T47D (cell line): Measurements from ENCODE around the gene UROC1.

ENCODE experiments used
- DNase-seq, 2 experiments: peaks; one replicate each; pipeline versions ENCODE4 v3.0.0 to v3.0.0-alpha.2; 2011 to 2012; ENCODE audit warnings: low read depth in 1 of 2, low spot score in 1 of 2
- JUND ChIP-seq: IDR thresholded peaks from 2 replicates; pipeline ENCODE4 v1.6.1; 2012; ENCODE audit warnings: low read depth
- in situ Hi-C: cut with HindIII; loops from 2 replicates; pipeline ENCODE4 v1.10.0; 2016; ENCODE audit warnings: low sequenced_read_pairs, low pct_unique_long_range_greater_than_20kb

UROC1 gene

DNA sequence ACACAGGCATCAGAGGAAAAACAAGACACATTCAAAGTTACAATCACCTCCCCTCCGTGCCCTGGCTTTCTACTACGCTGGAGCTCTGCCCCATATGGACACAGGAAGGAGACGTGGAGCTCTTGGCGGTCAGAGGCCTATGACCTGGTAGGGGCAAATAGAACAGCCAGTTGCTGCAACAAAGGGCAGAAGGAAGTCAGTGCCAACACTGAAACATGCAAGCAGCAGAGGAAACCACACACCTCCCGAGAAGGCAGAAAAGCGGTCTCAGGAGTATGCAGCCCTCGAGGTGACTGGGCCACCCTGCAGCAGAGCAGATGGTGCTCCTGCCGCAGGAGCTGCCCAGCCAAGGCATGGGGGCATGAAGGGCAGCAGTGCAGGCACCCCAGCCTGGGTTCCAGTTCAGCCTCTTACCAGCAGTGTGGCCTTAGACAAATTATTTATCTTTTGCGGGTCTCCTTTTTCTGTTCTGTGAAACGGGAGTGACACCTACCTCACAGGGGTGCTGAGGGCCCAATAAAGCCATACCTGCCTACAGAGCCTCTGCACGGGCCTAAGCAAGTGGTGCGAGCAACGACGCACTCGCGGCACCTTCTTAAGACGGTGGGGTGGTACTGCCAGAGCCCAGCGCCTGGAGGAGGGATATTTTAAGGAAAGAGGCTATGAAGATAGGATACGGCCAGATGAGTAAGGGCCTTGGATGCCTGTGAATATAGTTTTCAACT is 50.5 kb downstream of the UROC1 start:
- in situ Hi-C loops = no loop called here
- no peak for DNase-seq
- TF ChIP-seq JUND = no peak

DNA sequence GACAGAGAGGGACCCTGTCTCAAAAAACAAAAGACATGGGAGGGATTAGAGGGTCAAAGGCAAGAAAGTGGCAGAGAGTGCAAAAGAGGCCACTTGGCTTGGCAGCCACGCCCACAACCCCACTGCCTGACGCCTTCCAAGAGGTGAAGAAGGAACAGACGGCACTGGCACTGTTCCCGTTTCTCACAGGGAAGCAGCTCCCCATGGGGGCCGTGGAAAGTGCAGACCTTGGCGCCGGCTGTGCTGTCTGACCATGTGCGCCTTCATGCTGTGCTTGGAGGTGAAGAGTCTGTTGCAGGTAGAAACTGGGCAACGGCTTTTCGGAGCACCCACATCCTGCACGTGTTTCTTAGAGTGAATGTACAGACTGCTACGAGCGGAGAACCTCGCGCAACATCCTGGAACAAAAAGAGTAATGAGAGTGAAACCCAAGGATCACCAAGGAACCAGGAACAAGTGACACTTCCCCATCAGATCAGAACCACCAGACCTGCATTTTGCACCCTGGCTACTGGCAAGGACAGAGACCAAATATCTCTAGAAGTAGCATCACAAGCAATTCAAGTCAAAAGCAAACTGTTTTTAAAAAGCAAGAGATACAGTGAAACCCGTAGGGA is 51.5 kb downstream of the UROC1 start:
- no peak for TF ChIP-seq JUND
- in situ Hi-C loops = no loop called here
- no peak for DNase-seq

DNA sequence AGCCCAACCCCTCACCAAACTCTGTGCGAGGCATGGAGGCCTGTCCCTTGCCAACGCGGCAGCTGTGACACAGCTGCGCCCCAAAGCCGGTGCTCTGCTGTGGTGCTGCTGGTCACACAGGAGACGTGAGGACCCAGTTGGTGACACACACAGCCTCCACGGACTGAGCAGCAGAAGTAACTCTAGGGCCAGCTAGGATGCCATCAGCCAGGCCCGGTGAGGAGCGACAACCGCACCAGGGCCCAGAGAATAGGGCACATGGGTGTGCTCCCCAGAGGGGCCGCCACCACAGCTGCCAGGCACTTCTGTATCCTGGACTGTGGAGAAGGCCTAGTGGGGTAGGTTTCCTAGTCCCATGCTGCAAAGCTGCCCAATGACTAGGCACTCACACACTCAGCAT is 52.6 kb downstream of the UROC1 start:
- in situ Hi-C loops = no loop called here
- DNase-seq = no peak
- TF ChIP-seq JUND = no peak

DNA sequence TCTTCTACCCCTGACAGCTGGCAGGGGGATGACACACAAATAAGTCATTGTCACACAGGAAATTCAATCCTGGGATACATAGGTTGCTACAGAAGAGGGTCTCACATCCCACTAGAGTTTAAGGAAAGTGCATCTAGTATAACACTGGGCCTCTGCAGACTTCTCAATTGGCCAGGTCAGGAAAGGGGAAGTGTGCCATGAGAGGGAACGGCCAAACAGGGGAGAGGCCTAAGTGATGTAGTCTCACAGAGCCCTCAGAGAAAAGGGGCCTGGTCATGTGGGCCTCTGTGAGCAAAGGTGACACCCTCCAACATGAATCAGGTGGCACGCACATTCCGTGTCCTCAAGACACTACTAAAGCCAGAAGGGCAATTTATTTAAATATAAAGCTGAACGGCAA is 53.1 kb downstream of the UROC1 start:
- DNase-seq = no peak
- no peak for TF ChIP-seq JUND
- in situ Hi-C loops = no loop called here

DNA sequence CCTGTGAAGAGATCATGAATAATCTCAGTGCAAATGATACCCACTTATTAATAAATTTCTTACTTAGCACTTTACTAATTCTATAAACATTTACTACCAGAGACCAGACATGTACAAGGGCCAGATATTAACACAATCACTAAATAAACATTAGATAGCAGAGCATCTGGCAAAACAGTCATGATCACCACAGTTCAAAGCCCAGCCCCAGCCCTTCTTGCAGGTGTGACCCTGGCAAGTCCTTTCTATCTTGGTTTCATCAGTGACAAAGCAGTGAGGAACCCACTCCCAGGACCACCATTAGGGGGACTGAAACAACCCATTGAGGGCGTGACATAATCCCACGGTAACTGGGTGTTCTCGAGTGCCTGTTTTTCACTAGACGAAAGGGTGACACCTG is 53.5 kb downstream of the UROC1 start:
- in situ Hi-C loops = no loop called here
- DNase-seq = no peak
- TF ChIP-seq JUND = no peak

DNA sequence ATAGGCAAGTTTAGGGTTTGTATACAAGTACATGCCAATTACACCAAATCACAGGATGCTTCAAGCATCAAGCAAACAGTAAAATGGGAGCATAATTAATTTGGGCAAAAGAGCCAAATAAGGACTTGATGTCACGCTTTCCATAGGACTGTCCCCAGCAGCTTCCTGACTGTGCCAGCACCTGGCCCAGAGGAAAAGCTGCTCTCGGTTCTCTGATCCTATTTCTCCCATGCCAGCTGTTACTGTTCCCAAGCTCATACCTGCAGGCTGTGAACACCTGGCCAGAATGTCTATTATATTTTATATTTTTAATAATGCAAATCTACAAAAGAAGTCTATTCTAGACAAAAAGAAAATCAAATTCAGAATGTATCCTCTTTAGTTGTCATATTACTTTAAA is 54.1 kb downstream of the UROC1 start:
- TF ChIP-seq JUND = no peak
- no peak for DNase-seq
- in situ Hi-C loops = no loop called here

DNA sequence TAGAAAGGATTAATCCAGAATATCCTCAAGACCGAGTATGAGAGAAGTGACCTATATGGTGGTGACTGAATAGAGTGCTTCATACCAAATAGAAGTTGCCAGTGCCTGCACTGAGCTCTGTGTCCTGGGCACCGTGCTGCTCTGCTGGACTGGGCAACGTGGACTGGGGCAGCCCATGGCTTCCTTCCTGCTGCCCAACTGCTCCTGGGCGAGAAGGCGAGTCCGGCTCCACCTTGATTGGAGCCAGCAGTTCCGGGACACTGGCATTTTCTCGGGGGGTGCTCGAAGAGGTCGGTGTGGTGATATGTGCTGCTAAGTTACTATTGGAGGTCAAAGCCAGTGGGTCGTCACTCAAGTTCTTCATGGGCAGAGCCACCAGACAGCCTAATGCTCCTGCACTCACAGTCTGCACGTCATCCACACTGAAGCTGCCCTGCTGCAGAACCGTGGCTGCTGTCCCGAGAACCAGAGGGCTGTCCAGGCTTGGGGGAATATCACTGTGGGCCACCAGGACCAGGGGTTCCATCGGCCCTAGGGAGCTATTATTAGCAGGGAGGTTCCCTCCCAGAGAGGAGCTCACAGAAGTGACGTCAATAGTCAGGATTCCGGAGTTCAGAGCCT is 56.0 kb downstream of the UROC1 start:
- in situ Hi-C loops = no loop called here
- DNase-seq = no peak
- TF ChIP-seq JUND = no peak

DNA sequence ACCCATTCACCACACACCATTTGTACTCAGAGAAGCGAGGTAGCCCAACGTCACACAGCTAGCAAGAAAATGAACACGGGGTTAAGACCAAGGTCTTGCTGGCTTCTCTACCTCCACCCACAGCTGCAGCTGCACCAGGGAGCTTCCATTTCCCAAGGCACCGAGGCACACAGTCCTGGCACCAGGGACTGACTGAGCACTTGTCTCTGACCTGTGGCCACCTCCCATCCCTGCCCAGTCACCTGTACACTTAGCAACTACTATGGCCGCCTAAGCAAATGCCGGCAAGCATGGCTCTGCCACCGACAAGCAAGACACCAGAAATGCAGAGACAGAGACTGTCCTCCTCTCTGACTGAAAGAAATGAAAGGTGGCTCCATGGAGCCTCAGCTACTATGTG is 57.2 kb downstream of the UROC1 start:
- in situ Hi-C loops = no loop called here
- DNase-seq = no peak
- no peak for TF ChIP-seq JUND

DNA sequence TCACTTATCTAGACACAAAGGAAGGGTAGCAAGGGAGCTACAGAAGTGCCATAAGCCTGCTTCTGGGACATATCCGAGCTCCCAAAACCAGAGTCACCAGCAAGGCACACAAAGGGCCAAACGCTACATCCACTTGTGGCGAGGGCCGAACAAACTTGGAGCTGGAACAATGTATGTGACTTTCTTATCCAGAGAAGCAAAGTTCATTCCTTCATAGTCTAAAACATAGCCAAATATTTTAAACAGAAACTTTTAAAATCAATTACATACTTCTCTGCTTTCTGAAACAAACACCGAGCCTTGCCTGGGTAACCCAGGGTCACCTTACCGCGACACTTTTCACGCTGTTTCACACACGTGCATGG is 57.8 kb downstream of the UROC1 start:
- TF ChIP-seq JUND = no peak
- DNase-seq = no peak
- in situ Hi-C loops = no loop called here

DNA sequence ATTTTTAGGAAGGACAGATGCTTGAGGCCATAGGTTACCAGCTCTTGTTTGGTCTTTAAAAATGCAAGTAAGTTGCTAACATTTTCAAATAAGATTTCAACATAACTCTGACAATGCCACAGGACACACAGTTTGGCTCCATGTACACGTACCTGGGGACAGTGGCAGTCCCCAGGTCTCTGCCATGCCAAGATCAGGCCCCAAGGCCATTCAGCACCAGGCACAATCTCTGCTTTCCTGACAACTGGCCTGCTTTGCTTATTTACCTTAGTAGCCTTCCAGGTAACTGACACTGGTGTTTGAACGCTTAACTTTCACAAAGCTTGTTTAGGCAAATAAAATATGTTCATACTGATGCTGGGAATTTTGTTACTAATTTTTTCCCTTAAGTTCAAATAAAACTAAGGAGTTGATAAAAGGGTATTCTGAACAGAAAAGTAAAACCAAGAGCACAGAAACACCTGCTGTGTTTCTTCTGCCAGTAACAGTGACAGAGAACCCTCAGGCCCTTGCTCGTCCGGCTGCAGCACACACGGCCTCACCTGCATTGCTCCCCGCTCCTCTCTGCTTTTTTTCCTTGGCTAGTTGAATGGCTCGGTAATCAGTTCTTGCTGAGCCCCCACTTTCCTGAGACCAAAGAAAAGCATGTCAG is 58.3 kb downstream of the UROC1 start:
- TF ChIP-seq JUND = no peak
- in situ Hi-C loops = no loop called here
- DNase-seq = no peak

DNA sequence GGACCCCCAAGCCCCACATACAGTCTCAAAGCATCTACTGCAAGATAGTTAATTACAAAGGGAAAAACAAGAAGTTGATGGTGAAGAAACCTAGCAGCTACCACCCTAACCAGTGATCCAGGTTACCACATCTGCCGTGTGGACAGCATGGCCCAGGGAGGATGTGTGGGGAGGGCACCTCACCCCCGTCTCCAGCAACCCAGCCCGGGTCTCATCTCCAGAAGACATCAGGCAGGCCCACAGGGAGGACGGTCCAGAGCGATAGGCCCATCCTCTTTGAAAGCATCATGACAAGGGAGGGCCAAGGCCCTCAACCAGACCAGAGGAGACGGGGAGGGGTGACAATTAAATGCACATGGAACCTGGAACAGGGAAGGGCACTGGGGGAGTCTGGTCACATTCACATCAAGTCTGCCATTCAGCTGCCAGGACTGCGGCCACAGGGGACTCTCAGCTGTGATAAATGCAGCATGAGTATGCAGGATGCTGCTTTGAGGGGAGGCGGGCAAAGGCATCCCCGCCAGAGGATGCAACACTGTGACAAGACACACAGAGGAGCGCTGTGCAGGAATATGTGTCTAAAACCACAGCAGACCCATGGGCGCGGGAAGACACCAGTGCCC is 60.7 kb downstream of the UROC1 start:
- in situ Hi-C loops = no loop called here
- TF ChIP-seq JUND = no peak
- no peak for DNase-seq

DNA sequence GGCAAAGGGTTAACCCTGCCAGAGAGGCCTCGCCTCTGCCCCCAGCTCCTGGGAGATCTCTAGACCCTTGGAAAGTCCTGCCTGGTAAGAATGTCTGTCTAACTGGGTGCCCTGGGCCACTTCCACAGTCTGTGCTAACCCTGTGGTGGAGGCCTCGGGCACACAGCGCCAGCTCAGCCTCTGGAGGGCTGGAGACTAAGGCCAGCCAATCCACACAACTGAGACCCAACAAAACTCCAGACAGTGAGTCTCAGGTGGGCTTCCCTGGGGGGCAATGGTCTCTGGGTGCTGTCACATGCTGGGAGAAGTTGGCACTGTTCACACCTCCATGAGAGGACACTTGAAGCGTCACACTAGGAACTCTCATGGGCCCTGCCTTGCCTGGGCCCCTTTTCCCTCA is 61.4 kb downstream of the UROC1 start:
- in situ Hi-C loops = no loop called here
- no peak for DNase-seq
- TF ChIP-seq JUND = no peak
